ENCODE results near the gene UBE2V1.

The UBE2V1 gene

DNA sequence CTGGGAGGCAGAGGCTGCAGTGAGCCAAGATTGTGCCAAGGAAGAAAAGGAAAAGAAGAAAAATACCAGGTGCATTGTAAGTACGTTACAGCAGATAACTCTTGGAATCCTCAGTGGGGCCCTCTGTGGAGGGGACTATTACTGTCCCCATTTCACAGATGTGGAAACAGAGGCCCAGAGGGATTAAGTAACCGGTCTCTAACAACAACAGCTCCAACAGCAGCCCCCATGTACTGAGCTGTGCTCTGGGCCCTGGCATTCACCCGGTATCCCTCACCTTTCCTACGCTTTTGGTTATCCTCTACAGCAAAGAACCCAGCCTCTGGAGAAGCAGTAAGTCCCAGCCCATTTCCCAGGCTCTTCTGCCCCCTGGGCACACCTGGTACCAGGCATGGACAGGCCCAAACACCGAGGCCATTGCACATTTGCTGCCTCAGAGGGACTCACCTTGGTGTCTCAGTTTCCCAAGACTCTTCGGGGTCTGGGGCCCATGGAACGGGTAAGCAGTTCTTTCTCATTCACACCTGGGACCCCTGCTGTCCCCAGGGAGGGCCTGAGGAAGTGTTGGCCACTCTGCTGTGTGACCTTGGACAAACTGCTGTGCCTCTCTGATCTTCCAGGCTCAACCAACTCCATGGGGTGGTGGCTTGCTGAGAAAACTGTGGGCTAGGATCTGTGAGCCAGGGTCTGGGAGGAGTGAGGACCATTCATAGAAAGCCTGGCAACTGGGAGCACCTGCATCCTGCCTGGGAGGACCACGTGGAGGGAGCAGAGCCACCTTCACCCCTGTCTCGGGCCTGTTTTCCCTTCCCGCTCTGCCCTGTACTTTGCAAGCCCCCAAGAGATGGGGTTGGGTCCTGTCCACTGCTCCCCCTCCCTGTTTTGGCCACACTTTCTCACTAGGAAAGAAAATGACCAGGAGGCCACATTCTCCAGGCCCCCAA, 70.3 kb downstream of the UBE2V1 start:
- DNase-seq, result no peak

DNA sequence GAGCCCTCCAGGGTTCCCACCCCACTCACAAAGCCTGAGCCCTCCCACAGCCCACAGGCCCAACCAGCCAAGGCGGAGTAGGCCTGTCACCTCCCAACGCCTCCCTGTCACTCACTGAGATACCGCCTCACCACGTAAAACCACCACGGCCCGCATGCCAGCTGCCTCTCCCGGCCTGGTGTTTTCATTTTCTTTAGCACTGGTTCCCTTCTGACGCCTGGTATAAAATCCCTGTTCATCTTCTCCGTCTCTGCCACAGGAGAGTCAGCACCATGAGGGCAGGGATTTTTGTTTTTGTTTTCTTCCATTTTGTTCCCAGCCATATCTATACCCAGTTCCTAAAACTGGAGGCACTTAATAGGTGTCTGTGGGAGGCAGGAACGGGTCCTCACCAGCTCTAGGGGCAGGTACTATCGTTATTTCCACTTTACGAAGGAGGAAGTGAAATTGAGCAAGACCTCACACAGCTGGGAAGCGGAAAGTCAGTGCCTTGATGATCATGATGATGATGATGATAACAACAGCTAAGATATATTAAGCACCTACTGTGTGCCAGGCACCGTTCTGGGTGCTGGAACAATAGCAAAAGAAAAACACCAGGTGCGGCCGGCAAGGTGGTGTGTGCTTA, 71.6 kb downstream of the UBE2V1 start:
- no peak for DNase-seq

DNA sequence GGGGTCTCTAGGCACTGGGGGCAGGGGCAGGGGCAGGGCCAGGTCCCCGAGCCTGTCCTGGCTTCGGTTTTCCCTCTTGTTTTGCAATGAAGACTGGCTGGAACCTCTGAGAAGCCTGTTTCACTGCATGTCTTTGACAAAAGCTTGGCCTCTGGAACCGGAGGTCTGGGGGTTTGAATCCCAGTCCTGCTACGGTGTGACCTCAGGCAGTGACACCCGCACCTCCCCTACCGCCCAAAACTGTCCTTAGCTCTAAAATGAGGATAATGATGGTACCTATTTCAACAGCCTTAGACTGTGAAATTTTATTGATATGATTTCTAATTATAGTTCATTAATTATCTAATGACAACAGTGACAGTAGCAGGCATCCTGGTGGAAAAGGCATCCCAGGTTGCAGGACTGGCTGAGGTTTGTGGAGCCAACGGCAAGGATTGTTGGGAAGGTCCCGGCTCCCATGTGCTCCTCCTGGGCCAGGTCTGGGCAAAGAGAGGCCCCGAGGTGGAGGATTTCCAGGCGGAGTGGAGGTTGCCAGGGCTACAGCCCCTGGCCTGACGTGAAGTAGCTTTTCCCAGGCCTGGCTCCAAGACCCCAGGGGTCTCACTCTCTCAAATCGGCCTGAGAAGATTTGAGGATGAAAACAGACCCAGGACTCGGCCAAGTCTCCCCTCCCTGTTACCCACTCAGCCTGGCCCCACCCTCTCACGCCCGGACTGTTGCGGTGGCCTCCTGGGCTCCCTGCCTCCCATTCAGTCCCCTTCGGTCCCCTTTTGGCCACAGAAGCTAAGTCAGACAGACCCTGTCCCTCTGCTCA, 72.3 kb downstream of the UBE2V1 start:
- DNase-seq, result no peak

GRCh38 chr20:50039706-50040431, 73.1 kb downstream of the UBE2V1 start:
- no peak for DNase-seq

DNA sequence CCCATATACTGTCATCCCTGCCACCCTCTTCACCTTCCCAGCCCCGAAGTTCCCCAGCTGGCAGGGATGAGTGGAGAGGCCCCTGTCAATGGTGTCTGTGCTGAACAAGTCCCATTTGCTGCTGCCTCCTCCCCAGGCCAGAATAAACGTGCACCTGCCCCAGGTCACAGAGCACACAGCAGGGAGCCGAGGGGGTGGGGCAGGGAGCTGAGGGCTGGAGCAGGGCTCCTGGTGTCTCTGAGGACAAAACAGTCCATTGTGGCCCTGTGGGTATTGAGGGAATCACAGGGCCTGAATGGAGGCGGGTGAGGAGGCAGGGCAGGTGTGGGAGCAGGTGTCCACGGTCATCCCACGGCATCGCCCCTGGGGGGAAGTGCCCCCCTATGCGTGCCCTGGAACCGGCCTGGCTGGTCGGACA, 74.4 kb downstream of the UBE2V1 start:
- DNase-seq, result no peak

DNA sequence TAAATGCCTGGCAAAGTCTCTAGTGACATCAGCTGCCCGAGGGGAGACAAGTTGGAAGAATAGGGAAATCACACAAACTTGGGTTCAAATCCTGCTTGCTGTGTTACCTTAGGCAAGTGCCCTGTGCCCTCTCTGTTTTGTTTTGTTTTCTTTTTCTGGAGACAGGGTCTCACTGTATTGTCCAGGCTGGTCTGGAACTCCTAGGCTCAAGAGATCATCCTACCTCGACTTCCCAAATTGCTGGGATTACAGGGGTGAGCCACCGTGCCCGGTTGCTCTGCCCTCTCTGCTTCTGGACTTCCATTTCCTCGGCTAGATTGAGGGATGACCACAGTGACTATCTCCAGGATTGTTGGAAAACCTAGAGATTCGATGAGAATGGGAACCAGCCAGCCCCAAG, 74.8 kb downstream of the UBE2V1 start:
- DNase-seq, result no peak

- no peak for DNase-seq
Observed at GRCh38 chr20:50037575-50037974, 75.4 kb downstream of the UBE2V1 start.

DNA sequence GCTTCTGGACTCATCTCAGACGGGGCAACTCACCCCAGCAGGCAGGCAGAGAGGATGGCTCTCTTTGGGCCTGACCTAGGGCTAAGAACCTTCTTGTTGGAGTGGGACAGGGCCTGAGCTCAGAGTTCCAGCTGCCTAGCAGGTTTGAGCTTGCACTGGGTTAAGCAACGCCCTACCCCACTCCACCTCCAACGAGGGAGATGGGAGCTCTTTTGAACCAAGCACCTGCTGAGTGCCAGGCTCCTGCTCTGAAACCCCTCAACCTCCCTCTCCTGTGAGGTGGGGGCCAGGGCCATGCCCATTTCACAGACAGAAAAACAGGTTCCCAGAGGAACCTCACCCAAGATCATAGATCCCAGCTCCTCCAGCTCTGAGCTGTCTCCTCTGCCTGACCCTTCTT, 75.8 kb downstream of the UBE2V1 start:
- DNase-seq, result no peak

DNA sequence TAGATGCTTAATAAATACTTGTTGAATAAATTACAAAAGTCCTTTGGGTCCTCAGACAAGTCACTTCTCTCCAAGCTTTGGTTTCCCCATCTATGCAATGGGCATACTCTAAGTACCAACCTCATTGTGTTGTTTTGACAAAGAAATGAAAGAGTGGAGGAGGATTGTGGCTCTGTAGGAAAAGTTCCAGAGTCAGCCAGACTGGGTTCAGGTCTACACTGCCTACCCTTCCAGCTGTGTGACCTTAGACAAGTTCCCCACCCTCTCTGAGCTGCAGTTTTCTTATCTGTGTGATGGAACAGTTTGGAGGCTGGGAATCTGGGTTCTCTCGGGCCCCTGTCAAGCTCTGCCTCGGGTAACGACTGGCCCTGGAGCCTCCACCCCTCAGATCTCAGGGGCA, 76.2 kb downstream of the UBE2V1 start:
- DNase-seq, result no peak

DNA sequence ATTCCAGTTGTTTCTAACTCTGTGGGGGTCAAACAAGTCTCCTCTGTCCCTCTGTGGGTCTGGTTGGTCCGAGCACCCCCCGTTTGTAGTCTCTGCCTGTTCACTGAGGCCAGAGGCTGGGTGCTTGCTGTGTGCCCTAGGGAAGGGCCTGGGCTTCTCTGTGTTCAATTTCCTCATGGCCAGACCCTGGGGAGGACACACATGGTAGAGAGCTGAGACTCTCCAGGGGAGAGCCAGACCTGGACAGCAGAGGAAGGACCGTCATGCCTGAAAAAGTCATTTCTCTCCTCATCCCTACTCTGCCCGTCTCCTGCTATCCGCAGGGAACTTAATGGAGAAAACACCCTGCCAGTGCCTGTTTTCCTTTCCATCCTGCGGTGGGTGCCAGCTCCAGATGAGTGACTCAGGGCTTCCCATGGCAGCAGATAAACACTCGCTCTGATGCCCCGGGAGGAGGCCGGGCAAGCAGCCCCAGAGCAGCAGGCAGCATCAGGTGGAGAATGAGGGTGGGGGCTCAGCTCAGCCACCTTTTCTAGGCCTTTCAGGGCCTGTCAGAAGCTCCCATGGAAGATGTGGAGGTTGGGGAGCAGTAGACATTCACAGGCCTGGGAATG, 78.3 kb downstream of the UBE2V1 start:
- DNase-seq, result no peak

GRCh38 chr20:50032955-50033666, 79.8 kb downstream of the UBE2V1 start:
- no peak for DNase-seq
